GM12872 (cell line): Measurements from ENCODE around the gene NPC1L1.

Experiments used
- CTCF ChIP-seq: IDR thresholded peaks from 3 replicates; pipeline ENCODE4 v1.5.1; 2011; ENCODE audit warnings: low read depth, mild to moderate bottlenecking, low read length, moderate library complexity; ENCODE audit not compliant: insufficient read depth

NPC1L1 gene

DNA sequence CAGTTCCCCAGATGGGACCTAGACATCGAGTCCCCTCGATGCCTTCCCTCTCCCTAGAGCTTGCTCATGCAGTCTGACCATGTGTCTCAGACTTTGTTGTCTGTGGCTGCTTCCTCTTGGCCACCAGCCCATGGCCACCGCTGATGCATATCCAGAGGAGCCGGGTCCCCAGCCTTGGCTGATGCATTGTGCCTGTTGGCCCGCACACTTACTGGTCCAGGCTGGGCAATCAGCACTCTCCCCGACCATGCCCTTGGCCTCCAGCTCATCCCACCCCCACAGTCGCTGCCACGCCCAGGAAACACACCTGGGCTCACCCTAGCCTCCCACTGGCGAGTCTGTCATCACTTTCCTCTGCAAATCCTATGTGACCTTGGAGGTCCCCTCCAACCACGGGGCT lies 10.1 kb downstream of the NPC1L1 start:
- TF ChIP-seq CTCF, result no peak

DNA sequence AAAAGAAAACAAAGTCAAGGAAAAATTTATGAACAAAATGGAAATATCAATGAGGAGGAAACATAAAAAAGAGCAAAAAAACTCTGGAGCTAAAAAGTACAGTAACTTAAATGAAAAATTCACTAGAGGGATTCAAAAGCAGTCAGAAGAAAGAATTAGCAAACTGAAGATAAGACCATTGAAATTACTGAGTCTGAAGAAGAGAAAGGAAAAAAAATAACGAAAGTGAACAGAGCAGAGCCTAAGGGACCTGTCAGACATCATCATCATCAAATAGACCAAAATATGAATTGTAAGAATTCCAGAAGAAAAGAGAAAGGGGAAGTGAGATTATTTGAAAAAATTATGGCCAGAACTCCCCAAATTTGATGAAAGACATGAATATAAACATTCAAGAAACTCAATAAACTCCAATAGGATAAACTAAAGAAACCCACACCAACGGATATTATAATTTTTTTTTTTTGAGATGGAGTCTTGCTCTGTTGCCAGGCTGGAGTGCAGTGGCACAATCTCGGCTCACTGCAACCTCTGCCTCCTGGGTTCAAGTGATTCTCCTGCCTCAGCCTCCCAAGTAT lies 16.2 kb downstream of the NPC1L1 start:
- no peak for TF ChIP-seq CTCF

DNA sequence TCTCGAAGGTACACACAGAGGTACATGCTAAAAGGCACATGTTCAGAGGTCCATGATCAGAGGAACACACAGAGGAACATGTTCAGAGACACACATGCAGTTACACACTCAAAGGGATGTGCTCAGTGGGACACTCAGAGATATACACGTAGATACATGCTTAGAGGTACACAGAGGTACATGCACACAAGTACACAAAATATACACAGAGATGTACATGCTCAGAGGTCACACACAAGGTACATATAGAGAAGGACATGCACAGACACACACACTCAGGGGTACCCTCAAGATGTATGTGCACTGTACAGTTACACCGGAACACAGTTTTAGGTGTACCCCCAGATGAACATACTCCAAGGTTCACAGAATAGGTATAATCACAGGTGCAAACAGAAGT lies 18.8 kb downstream of the NPC1L1 start:
- no peak for TF ChIP-seq CTCF

DNA sequence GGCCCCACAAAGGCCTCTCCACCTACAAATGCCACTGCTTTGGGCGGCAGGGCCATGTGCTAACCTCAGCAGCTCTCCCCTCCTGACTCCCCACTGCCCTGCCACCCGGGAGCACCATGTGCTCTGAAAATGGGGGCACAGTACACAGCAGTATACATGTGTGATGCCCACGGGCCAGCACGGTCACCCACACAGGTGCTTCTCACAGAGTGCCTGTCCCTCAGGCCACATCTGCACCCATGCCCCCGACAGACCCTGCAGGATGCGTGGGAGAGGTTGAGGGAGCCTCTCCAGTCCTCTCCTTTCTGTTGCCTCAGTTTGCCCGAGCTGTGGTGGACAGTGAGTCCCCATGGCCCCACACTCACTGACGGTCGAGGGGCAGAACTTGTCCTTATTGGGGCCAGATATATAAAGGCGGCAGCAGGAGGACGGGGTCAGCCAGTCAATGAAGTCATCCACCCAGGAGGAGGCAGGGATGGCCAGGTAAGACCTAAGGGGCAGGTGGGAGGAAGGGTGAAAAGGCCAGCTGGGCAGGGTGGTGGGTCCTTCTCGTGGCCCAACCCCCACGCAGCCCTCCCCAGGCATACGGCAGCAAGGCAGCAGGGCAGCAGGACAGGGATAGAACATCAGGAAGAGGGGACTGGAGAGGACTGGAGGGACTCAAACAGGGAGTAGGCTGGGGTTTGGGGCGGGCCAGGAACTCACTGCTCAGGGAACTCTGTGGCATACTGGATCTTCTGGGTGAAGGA lies 19.6 kb downstream of the NPC1L1 start:
- TF ChIP-seq CTCF, result no peak

DNA sequence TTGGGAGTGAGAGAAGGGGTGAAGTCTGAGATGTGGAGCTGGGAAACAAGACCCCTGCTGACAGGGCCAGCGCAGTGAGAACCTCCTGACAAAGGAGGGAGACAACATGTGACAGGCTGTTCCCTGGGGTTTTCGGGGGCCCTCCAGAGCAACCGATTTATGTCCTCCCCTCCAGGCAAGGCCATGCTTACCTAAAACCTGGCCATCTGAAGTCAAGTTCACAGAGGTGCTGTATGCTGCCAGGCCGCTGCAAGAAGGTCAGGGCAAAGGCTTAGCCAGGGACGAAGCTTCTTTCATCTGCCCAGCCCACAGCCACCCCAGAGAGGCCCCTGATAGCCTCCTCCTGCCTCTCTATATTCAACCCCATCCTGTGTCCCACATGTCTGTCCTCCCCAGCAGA lies 20.6 kb downstream of the NPC1L1 start:
- TF ChIP-seq CTCF, result no peak

GRCh38 chr7:44519546-44519945 lies 21.6 kb downstream of the NPC1L1 start:
- TF ChIP-seq CTCF, result no peak

- no peak for TF ChIP-seq CTCF
Observed at GRCh38 chr7:44518761-44519160, 22.4 kb downstream of the NPC1L1 start.

GRCh38 chr7:44517175-44517574 lies 24.0 kb downstream of the NPC1L1 start:
- no peak for TF ChIP-seq CTCF
